ENCODE results near the gene HEPN1. TPM values are rescaled to one million over a fixed set of nuclear protein-coding genes. Genes with fewer than 3 reads are reported as not detected.
A peak's percentile ranks its signal among the peaks of the same experiment; 100 is the strongest.

Gene HEPN1
- total and polyA plus RNA-seq, 2 donors from 2014 or later, result not detected

GRCh38 chr11:124892750-124893454 lies 26.1 kb upstream of the HEPN1 start:
- FAIRE-seq, result no peak
- peaks cover 0 to 25% (median 3%) of the 10 kb centered on the region in 3 donors for H3K4me1 ChIP-seq (ENCODE audit: control insufficient read depth in 2 of 3, insufficient read depth in 2 of 3, low read depth in 1 of 3, low read length in 3 of 3)
- H3K4me3 ChIP-seq (ENCODE audit: low read length in 3 of 3), result no peak overlapping the region
- H3K9ac ChIP-seq (ENCODE audit: low read length in 3 of 3), result no peak overlapping the region
- no peaks in the 10 kb centered on the region for H3K9me3 ChIP-seq (ENCODE audit: control insufficient read depth in 2 of 3, insufficient read depth in 1 of 3, low read length in 3 of 3)
- no peaks in the 10 kb centered on the region for H3K36me3 ChIP-seq (ENCODE audit: control insufficient read depth in 2 of 3, insufficient read depth in 3 of 3, low read length in 3 of 3)
- H3K27me3 ChIP-seq (ENCODE audit: control insufficient read depth, insufficient read depth, low read length), result no peaks in the 10 kb centered on the region
- intact Hi-C loops (cut with DNase I), result no loop called here
- TF ChIP-seq CTCF (IDR thresholded peaks at IDR 0.05; ENCODE audit: borderline replicate concordance, extremely low read depth, insufficient read depth), result no peak
- DNase-seq, result peak in 1 of 5 donors; percentile 21
- H3K27ac ChIP-seq (ENCODE audit: low read depth in 2 of 2, low read length in 2 of 2), result no peak overlapping the region

GRCh38 chr11:124893781-124894401 lies 25.2 kb upstream of the HEPN1 start:
- Histone ChIP-seq H3K4me3 (ENCODE audit: low read length in 3 of 3) (peak overlapping the region in 1 of 3 donors; percentile 13), H3K27me3 (ENCODE audit: control insufficient read depth, insufficient read depth, low read length) (no peaks in the 10 kb centered on the region), H3K36me3 (ENCODE audit: control insufficient read depth in 2 of 3, insufficient read depth in 3 of 3, low read length in 3 of 3) (no peaks in the 10 kb centered on the region), H3K4me1 (ENCODE audit: control insufficient read depth in 2 of 3, insufficient read depth in 2 of 3, low read depth in 1 of 3, low read length in 3 of 3) (peaks cover 0 to 28% (median 3%) of the 10 kb centered on the region in 3 donors), H3K9me3 (ENCODE audit: control insufficient read depth in 2 of 3, insufficient read depth in 1 of 3, low read length in 3 of 3) (no peaks in the 10 kb centered on the region), H3K27ac (ENCODE audit: low read depth in 2 of 2, low read length in 2 of 2) (no peak overlapping the region), H3K9ac (ENCODE audit: low read length in 3 of 3) (no peak overlapping the region)
- TF ChIP-seq CTCF (IDR thresholded peaks at IDR 0.05; ENCODE audit: borderline replicate concordance, extremely low read depth, insufficient read depth), result no peak
- FAIRE-seq, result no peak
- intact Hi-C loops (cut with DNase I), result no loop called here
- no peak for DNase-seq

GRCh38 chr11:124894606-124895430 lies 24.2 kb upstream of the HEPN1 start:
- H3K4me1 ChIP-seq (ENCODE audit: control insufficient read depth in 2 of 3, insufficient read depth in 2 of 3, low read depth in 1 of 3, low read length in 3 of 3), result peaks cover 0 to 22% (median 3%) of the 10 kb centered on the region in 3 donors
- DNase-seq (no peak), FAIRE-seq (no peak)
- no peaks in the 10 kb centered on the region for H3K9me3 ChIP-seq (ENCODE audit: control insufficient read depth in 2 of 3, insufficient read depth in 1 of 3, low read length in 3 of 3)
- H3K27ac ChIP-seq (ENCODE audit: low read depth in 2 of 2, low read length in 2 of 2), result peak overlapping the region; percentile 1 to 22
- peak overlapping the region in 1 of 3 donors; percentile 63 for H3K4me3 ChIP-seq (ENCODE audit: low read length in 3 of 3)
- no peaks in the 10 kb centered on the region for H3K36me3 ChIP-seq (ENCODE audit: control insufficient read depth in 2 of 3, insufficient read depth in 3 of 3, low read length in 3 of 3)
- H3K27me3 ChIP-seq (ENCODE audit: control insufficient read depth, insufficient read depth, low read length), result no peaks in the 10 kb centered on the region
- H3K9ac ChIP-seq (ENCODE audit: low read length in 3 of 3), result no peak overlapping the region
- no peak for TF ChIP-seq CTCF (IDR thresholded peaks at IDR 0.05; ENCODE audit: borderline replicate concordance, extremely low read depth, insufficient read depth)
- intact Hi-C loops (cut with DNase I), result no loop called here

Data from kidney (tissue), 14 donors.